H1 (cell line): ENCODE data around the gene KMT5C. TPM values are rescaled to one million over a fixed set of nuclear protein-coding genes. Genes with fewer than 3 reads are reported as not detected.

Experiments
- CTCF ChIA-PET: fragments of 300-600 bp; sonication (Branson Sonifier 250); formaldehyde crosslinking; loops from one replicate; lab custom pipeline; 2021; ENCODE audit not compliant: partially characterized antibody; lab: Charles Lee
- POLR2A ChIA-PET: fragments of 300-600 bp; sonication (Branson Sonifier 250); formaldehyde crosslinking; loops from one replicate; lab custom pipeline; 2021; ENCODE audit warnings: inconsistent platforms; ENCODE audit not compliant: partially characterized antibody; lab: Charles Lee
- DNase-seq, 2 experiments: peaks; one replicate each; pipeline versions ENCODE4 v3.0.0 to v3.0.0-alpha.2; 2010 to 2022; ENCODE audit warnings: low spot score in 2 of 2, low read depth in 1 of 2, mixed read lengths in 1 of 2
- FAIRE-seq: peaks from 2 replicates; lab custom pipeline; 2011; peaks lifted over from hg19 to GRCh38; lab: Jason Lieb, UNC
- H2AFZ ChIP-seq: 2 replicates; pipeline ENCODE4 v1.8.1; 2012; ENCODE audit warnings: low read length, inconsistent platforms
- H2AK5ac ChIP-seq: 2 replicates; pipeline ENCODE4 v1.6.1; 2013; ENCODE audit warnings: low read depth, low read length
- H2BK120ac ChIP-seq: replicated peaks from 2 replicates; pipeline ENCODE3; 2013; ENCODE audit warnings: low read depth, low read length, inconsistent platforms
- H2BK12ac ChIP-seq: 2 replicates; pipeline ENCODE4 v1.6.1; 2013; ENCODE audit warnings: low read depth, low read length
- H2BK15ac ChIP-seq: 2 replicates; pipeline ENCODE4 v1.6.1; 2013; ENCODE audit warnings: low read length
- H2BK20ac ChIP-seq: 2 replicates; pipeline ENCODE4 v1.6.1; 2013; ENCODE audit warnings: low read length
- H2BK5ac ChIP-seq: 2 replicates; pipeline ENCODE4 v1.6.1; 2013; ENCODE audit warnings: low read depth, low read length
- H3K14ac ChIP-seq: 2 replicates; pipeline ENCODE4 v1.6.1; 2013; ENCODE audit warnings: inconsistent platforms; ENCODE audit not compliant: insufficient read length
- H3K18ac ChIP-seq: 2 replicates; pipeline ENCODE4 v1.6.1; 2013; ENCODE audit warnings: low read length; ENCODE audit errors: extremely low read depth
- H3K23ac ChIP-seq: 2 replicates; pipeline ENCODE4 v1.6.1; 2013; ENCODE audit warnings: inconsistent platforms; ENCODE audit not compliant: insufficient read length
- H3K23me2 ChIP-seq: 2 replicates; pipeline ENCODE4 v1.6.1; 2013; ENCODE audit warnings: low read depth, low read length
- H3K27ac ChIP-seq: 2 replicates; pipeline ENCODE4 v1.6.1; 2011; ENCODE audit warnings: low read depth, low read length, inconsistent platforms
- H3K27me3 ChIP-seq, 4 experiments: replicated peaks in 1 of 4; 1 replicate in 1 of 4; 2 replicates in 3 of 4; pipeline versions ENCODE4 v1.6.1 to v1.8.1; 2011 to 2013; ENCODE audit warnings: low read length in 3 of 4, mild to moderate bottlenecking in 3 of 4, inconsistent platforms in 2 of 4, mixed read lengths in 2 of 4, moderate library complexity in 1 of 4; ENCODE audit not compliant: control insufficient read depth in 3 of 4, insufficient read depth in 3 of 4; ENCODE audit errors: extremely low read depth in 1 of 4
- H3K36me3 ChIP-seq, 4 experiments: 2 replicates each; pipeline versions ENCODE4 v1.6.1 to v1.8.1; 2011 to 2013; ENCODE audit warnings: mild to moderate bottlenecking in 4 of 4, low read length in 3 of 4, moderate library complexity in 2 of 4, control low read depth in 1 of 4, inconsistent platforms in 1 of 4; ENCODE audit not compliant: insufficient read depth in 4 of 4, control insufficient read depth in 2 of 4
- H3K4ac ChIP-seq: replicated peaks from 2 replicates; pipeline ENCODE3; 2013; ENCODE audit warnings: low read length, low read depth, mixed read lengths, inconsistent platforms; ENCODE audit not compliant: insufficient read length
- H3K4me1 ChIP-seq, 4 experiments: replicated peaks in 1 of 4; 1 replicate in 1 of 4; 2 replicates in 3 of 4; pipeline versions ENCODE4 v1.6.1 to v1.8.1; 2011 to 2013; ENCODE audit warnings: low read length in 3 of 4, inconsistent platforms in 2 of 4, mixed read lengths in 1 of 4; ENCODE audit not compliant: insufficient read depth in 4 of 4, control insufficient read depth in 3 of 4
- H3K4me2 ChIP-seq, 2 experiments: 2 replicates each; pipeline versions ENCODE4 v1.6.1 to v1.8.1; 2011 to 2013; ENCODE audit warnings: low read depth in 2 of 2, low read length in 2 of 2, control low read depth in 1 of 2, inconsistent platforms in 1 of 2, mild to moderate bottlenecking in 1 of 2; ENCODE audit not compliant: insufficient read depth in 1 of 2
- H3K4me3 ChIP-seq, 4 experiments: fragments of 200-600, 300-600 bp in 1 of 4; sonication (generic), shearing (Covaris generic), sonication (Bioruptor Twin) in 1 of 4; 2 replicates each; pipeline versions ENCODE4 v1.5.1 to v1.8.1; 2011 to 2016; ENCODE audit warnings: low read length in 4 of 4, low read depth in 3 of 4, control low read depth in 2 of 4, inconsistent platforms in 2 of 4, mild to moderate bottlenecking in 2 of 4, mixed read lengths in 1 of 4, moderate library complexity in 1 of 4; ENCODE audit not compliant: insufficient read depth in 2 of 4; ENCODE audit errors: extremely low read depth in 1 of 4
- H3K56ac ChIP-seq: replicated peaks from 2 replicates; pipeline ENCODE3; 2013; ENCODE audit warnings: low read depth, mild to moderate bottlenecking, mixed read lengths, low read length, inconsistent platforms; ENCODE audit not compliant: insufficient read length
- H3K79me1 ChIP-seq: 2 replicates; pipeline ENCODE4 v1.6.1; 2013; ENCODE audit warnings: low read depth, low read length, control low read depth
- H3K79me2 ChIP-seq, 2 experiments: 2 replicates each; pipeline versions ENCODE4 v1.6.1 to v1.8.1; 2012 to 2013; ENCODE audit warnings: low read length in 2 of 2, mild to moderate bottlenecking in 2 of 2, inconsistent platforms in 1 of 2; ENCODE audit not compliant: insufficient read depth in 2 of 2, control insufficient read depth in 1 of 2
- H3K9ac ChIP-seq, 4 experiments: replicated peaks in 1 of 4; 1 replicate in 1 of 4; 2 replicates in 3 of 4; pipeline versions ENCODE4 v1.6.1 to v1.8.1; 2011 to 2013; ENCODE audit warnings: low read depth in 3 of 4, low read length in 3 of 4, control low read depth in 2 of 4, mild to moderate bottlenecking in 2 of 4, moderate library complexity in 2 of 4, inconsistent platforms in 1 of 4; ENCODE audit errors: extremely low read depth in 1 of 4
- H3K9me3 ChIP-seq, 2 experiments: 2 replicates each; pipeline versions ENCODE4 v1.6.1 to v1.8.1; 2012 to 2013; ENCODE audit warnings: mild to moderate bottlenecking in 2 of 2, moderate library complexity in 2 of 2, control low read depth in 1 of 2, inconsistent platforms in 1 of 2, low read depth in 1 of 2, low read length in 1 of 2, mixed read lengths in 1 of 2; ENCODE audit not compliant: insufficient read depth in 2 of 2
- H4K20me1 ChIP-seq, 2 experiments: replicated peaks in 1 of 2; 2 replicates each; pipeline versions ENCODE3 to v1.8.1; 2011 to 2013; ENCODE audit warnings: inconsistent platforms in 2 of 2, low read length in 2 of 2, mild to moderate bottlenecking in 1 of 2; ENCODE audit not compliant: insufficient read depth in 2 of 2, control insufficient read depth in 1 of 2
- H4K5ac ChIP-seq: 2 replicates; pipeline ENCODE4 v1.6.1; 2013; ENCODE audit warnings: low read length, low read depth, mixed read lengths, inconsistent platforms; ENCODE audit not compliant: insufficient read length
- H4K8ac ChIP-seq: 2 replicates; pipeline ENCODE4 v1.8.0; 2013; ENCODE audit warnings: mild to moderate bottlenecking, moderate library complexity, low read length, inconsistent platforms; ENCODE audit not compliant: insufficient read depth; ENCODE audit errors: extremely low read depth
- H4K91ac ChIP-seq: replicated peaks from 2 replicates; pipeline ENCODE3; 2013; ENCODE audit warnings: low read length, mixed read lengths, inconsistent platforms; ENCODE audit not compliant: insufficient read length
- POU5F1 ChIP-seq: IDR thresholded peaks from 2 replicates; pipeline ENCODE4 v1.6.1; 2011; ENCODE audit warnings: low read depth, mild to moderate bottlenecking, low read length, moderate library complexity
- SIRT6 ChIP-seq: IDR thresholded peaks from one replicate; pipeline ENCODE4 v1.7.1; 2012; ENCODE audit warnings: low read length, inconsistent platforms
- ZNF274 ChIP-seq: IDR thresholded peaks from 2 replicates; pipeline ENCODE4 v1.7.0; 2012; ENCODE audit warnings: low read length, borderline replicate concordance; ENCODE audit errors: extremely low read depth
- WGBS, 2 experiments: shearing (Covaris generic) in 1 of 2; methylation state at CpG; one replicate each; pipeline versions ENCODE4 v1.1.6 to v1.1.7; 2013 to 2015; ENCODE audit warnings: low lambda C conversion rate in 2 of 2, mixed read lengths in 2 of 2, inconsistent platforms in 1 of 2, low coverage in 1 of 2, missing lambda C conversion rate in 1 of 2; ENCODE audit not compliant: insufficient replicate concordance in 2 of 2, insufficient coverage in 1 of 2, insufficient read length in 1 of 2; ENCODE audit errors: extremely low coverage in 1 of 2, missing lambda C conversion rate in 1 of 2; 5-methylcytosine and 5-hydroxymethylcytosine counted together
- polyA plus RNA-seq, 7 experiments: library from polyadenylated mRNA; depleted of rRNA in 3 of 7; stranded (reverse) in 5 of 7; unstranded in 2 of 7; fragments of >200 nt in 5 of 7; fragments of 200-250 nt in 2 of 7; gene quantifications; 1 replicate in 5 of 7; 2 replicates in 1 of 7; 4 replicates in 1 of 7; pipeline versions ENCODE4 v1.2.1 to v1.2.3, GENCODE V29; 2011 to 2013; ENCODE audit warnings: missing spikeins in 2 of 7, mixed read lengths in 2 of 7
- total RNA-seq: library from RNA; stranded (reverse); fragmentation: NEBNext Ultra II Directional; extraction: Animal tissue kit (Norgen Biotek cat#: 25700); gene quantifications from 2 replicates; pipeline ENCODE4 v1.2.1, GENCODE V29; 2021

The KMT5C gene
- total and polyA plus RNA-seq, 2 of the 8 experiments (the other 6 are each of a cell fraction or from before 2014, with no cell fraction given), result 24.9 to 31.5 TPM

GRCh38 chr19:55306712-55307111, 33.0 kb upstream of the KMT5C start:
- H3K79me1 ChIP-seq, result no peaks in the 10 kb centered on the region; the same call in 1 of the 2 replicates
- FAIRE-seq, result no peak
- H2BK120ac ChIP-seq, result no peak overlapping the region
- H3K79me2 ChIP-seq, result no peaks in the 10 kb centered on the region
- H3K9ac ChIP-seq, result no peak overlapping the region
- no peak overlapping the region for H4K8ac ChIP-seq
- H4K91ac ChIP-seq, result no peak overlapping the region
- H3K18ac ChIP-seq, result no peak overlapping the region
- peaks cover 0 to 3% of the 10 kb centered on the region in 2 experiments for H4K20me1 ChIP-seq
- H3K27ac ChIP-seq, result no peak overlapping the region
- H2BK12ac ChIP-seq, result no peak overlapping the region
- H3K4me1 ChIP-seq, result 0 out of 7 replicates have a peak, but pooled peaks cover 0 to 3% (median 1%) of the 10 kb centered on the region in 4 experiments
- H2BK20ac ChIP-seq, result no peak overlapping the region
- no peaks in the 10 kb centered on the region for H3K9me3 ChIP-seq
- H3K36me3 ChIP-seq, result peaks cover 21 to 56% (median 42%) of the 10 kb centered on the region in 4 experiments
- no peak overlapping the region for H3K4ac ChIP-seq
- no peak overlapping the region for H3K56ac ChIP-seq
- H2AK5ac ChIP-seq, result no peak overlapping the region
- no peak overlapping the region for H2BK15ac ChIP-seq
- H3K23ac ChIP-seq, result no peak overlapping the region
- no peak overlapping the region for H3K4me3 ChIP-seq
- 93% methylated on average over 3 of the region's 3 CpGs; no CpG with 5 or more reads in 1 of the 2 experiments for WGBS, 2 experiments
- no peak overlapping the region for H3K14ac ChIP-seq
- no peak overlapping the region for H2BK5ac ChIP-seq
- no peak for TF ChIP-seq POU5F1
- no peak for TF ChIP-seq ZNF274
- no peak for TF ChIP-seq SIRT6
- ChIA-PET CTCF (interaction anchor here (1.0 to 1.3 kb wide), 4 partner anchors 13 to 112 kb away, joined by 3 read pairs; no protein-coding TSS in a partner anchor), POLR2A (interaction anchor here (1.0 to 1.8 kb wide), 8 partner anchors 9 to 101 kb away, joined by 3 to 6 read pairs (median 4); partner anchors contain the start of genes KMT5C, TMEM238 and UBE2S)
- DNase-seq, result no peak
- no peak overlapping the region for H2AFZ ChIP-seq
- H3K4me2 ChIP-seq, result no peak overlapping the region
- H4K5ac ChIP-seq, result no peak overlapping the region
- no peaks in the 10 kb centered on the region for H3K27me3 ChIP-seq
- H3K23me2 ChIP-seq, result no peaks in the 10 kb centered on the region; the same call in 1 of the 2 replicates
